Stimulated activated CD4-positive, alpha-beta T cell treated with anti-CD3 and anti-CD28 coated beads, Interleukin-15, amount 100 ng/mL, for 48 hours (primary cell): ENCODE measurements around the gene TTC32.

Experiments
- DNase-seq, 2 donors: peaks; one replicate each; pipeline ENCODE4 v3.0.0-alpha.2; 2020; ENCODE audit warnings: low read depth in 2 of 2

The TTC32 gene

DNA sequence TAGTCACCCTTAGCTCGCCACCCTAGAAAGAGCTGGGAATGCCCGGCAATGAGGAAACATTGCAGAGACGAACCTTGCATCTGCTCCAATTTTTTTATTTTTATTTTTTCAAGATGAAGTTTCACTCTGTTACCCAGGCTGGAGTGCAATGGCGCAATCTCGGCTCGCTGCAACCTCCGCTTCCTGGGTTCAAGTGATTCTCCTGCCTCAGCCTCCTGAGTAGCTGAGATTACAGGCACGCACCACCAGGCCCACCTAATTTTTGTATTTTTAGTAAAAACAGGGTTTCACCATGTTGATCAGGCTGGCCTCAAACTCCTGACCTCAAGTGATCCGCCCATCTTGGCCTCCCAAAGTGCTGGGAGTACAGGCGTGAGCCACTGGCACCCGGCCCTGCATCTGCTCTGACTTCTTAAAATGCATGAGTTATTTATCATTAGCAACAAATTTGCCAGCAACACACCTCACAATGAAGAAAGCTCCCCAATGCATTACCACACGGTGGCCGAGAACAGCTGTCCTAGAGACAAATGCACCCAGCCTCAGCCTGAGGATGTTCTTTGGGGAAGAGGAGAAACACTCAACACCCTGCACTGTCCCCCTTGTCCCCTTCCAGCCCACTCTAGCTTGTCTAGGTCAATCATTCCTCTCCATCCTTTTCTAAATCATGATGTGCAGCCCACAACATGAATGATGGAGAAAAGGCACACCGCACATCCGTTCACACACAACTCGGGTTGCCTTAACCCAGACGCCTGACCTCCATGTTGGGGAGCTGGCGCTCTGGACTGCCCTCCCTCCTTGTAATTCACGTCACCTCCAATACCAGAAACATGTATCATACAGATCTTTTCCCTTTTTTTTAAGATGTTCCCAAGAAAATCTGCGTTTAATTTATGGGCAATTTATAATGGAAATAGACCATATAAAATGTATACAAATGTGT, 46.9 kb downstream of the TTC32 start:
- no peak for DNase-seq

DNA sequence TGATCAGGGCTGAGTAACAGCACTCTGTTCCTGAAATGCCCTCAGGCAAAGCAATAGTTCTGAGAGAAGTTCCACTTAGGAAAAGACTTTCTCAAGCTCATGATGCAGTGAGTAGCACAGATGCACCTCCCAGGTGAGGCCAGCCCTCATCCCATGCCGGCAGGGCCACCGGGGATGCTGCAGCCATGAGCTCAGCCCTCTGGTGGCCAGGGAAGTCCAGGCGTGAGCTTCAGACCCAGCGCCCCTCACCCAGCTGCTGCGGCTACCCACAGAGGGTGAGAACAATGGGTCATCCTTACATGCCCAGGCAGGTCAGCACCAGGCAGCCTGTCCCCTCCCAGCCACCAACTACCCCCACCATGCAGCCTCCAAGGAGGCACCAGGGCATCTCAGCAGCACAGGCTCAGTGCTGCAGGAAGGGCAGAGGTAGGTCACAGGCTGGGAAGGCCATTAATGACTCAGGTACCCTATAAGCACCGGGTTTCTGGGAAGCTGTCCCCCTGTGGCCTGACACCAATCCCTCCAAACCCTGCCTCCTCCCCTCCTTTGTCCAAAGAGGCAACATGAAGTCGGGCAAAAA, 50.6 kb downstream of the TTC32 start:
- DNase-seq = no peak

DNA sequence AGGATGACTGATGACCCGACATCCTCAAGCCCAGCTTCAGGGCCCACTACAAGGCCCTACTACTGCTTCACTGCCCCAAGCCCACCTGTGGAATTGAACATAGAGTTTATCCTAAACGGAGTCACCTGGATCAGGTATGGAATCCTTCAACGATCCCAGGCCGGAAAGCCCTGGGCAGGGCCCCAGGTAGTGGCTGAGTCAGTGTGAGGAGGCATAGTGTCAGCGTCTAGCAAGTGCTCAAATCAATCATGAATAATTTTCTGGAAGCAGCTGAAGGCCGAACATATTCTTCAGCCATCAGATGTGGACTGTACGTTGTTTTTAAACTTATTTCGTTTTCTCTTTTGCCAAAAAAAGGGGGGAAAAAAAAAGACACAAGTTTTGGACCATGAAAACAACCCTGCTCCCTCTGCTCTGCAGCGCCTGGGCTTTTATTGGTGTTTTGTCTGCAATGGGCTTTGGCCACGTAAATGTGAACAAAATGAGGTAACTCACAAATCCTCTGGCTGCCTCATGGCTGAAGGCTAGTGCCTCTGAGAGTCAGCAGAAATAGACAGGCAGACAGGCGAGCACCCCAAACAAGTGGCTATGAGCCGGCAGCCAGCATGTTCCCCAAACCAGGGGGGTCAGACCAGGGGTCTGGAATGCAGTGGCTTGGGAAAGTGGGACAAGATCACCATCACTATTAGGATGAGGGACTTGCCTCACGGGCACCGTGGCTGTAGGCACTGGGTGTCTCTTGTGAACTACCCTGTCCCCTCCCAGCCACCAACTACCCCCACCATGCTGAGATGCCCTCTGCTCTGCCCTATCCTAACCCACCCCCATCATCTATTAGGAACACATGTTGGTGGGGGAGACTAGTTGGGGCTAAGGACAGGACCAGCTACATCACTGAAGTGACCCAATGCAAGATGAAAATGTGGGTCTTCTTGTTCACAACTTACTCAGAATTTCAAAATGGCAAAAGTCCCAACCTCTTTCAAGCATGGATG, 51.4 kb downstream of the TTC32 start:
- DNase-seq = no peak

DNA sequence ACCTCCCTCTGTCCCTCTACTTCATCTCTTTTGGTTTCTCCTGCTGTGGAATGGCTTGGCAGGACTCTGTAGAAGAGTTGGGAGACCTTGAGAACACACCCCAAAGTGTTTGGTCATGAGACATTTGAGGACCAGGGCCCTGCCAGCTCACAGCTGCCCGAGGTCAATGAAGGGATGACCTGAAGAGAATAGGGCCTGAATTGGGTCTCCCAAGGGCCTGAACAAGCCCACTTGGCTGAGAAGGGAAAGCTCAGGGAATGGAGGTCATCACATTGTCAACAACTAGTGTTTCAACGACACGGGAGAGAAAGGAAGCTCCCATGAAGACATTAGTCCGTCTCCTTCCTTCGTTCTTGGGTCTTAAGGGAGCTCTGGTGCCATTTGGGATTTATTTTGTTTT, 52.8 kb downstream of the TTC32 start:
- DNase-seq = no peak

DNA sequence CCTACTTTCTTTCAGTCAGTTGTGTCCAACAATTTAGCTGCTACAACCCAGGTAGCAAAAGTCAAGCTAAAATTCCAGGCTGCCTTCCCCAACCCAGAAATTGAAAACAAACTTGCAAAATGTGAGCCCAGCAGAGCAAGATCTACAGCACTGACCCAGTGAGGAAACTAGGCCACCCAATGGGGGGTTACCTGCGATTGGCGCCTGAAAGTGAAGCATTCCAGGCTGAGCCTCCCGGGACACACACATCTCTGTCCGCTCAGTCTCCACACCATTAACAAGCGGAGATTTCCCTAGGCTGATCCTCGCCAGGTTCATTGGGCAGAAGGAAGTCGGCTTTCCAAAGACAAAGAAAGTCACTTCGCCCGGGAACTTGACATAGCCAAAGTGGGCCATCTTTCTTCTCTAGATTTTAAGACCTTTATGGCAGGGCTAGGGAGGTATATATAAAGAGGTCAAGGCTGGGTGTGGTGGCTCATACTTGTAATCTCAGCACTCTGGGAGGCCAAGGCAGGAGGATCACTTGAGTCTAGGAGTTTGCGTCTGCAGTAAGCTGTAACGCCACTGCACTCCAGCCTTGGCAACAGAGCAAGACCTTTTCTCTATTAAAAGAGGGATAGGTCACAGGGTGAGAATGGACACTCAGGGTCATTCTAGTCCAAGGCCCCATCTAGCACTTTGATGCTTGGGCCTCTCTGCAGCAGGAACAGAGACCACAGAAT, 53.6 kb downstream of the TTC32 start:
- no peak for DNase-seq

DNA sequence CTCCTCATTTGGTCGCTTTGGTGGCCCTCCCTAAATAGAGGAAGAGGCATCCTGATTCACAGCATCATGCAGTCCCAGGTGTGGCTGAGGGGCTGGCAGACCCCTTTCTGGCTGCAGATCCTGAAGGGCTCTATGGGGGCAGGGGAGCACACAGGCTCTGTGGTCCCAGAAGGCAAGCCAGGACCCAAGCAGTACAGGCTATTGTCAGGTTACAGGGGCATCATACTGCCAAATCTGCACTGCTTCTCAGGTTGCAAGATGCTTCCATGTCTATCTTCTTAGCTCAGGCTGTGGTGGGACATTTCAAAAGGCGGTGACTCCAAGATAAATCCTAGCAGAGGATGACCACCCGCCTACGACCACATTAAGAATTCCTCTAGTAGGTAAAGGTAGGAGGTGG, 54.3 kb downstream of the TTC32 start:
- DNase-seq = no peak
